Islet precursor cell (in vitro differentiated cells): ENCODE data around the gene GNS.

ENCODE experiments used
- DNase-seq: peaks from one replicate; pipeline ENCODE4 v3.0.0-alpha.2; 2018

Gene GNS

GRCh38 chr12:64671681-64672080, 87.5 kb downstream of the GNS start:
- DNase-seq = no peak

- DNase-seq = peak; percentile 83
Measured at GRCh38 chr12:64670919-64671639, 88.1 kb downstream of the GNS start.

- no peak for DNase-seq
Measured at GRCh38 chr12:64670019-64670418, 89.2 kb downstream of the GNS start.

GRCh38 chr12:64669270-64669842, 89.8 kb downstream of the GNS start:
- peak; percentile 90 for DNase-seq

- no peak for DNase-seq
Measured at GRCh38 chr12:64667793-64668192, 91.4 kb downstream of the GNS start.

- DNase-seq = no peak
Measured at GRCh38 chr12:64666054-64666914, 92.9 kb downstream of the GNS start.

- no peak for DNase-seq
Measured at GRCh38 chr12:64665514-64665913, 93.7 kb downstream of the GNS start.
